ENCODE data around the gene RP9. TPM values are rescaled to one million over a fixed set of nuclear protein-coding genes. Genes with fewer than 3 reads are reported as not detected.

RP9 gene
- total RNA-seq, 1 donor from 2014 or later: 21.2 TPM

- Mint-ChIP-seq H3K4me1 (ENCODE audit: unreplicated experiment) (no peaks in the 10 kb centered on the region), H3K27me3 (peaks cover 21% of the 10 kb centered on the region), H3K27ac (no peak overlapping the region), H3K36me3 (no peaks in the 10 kb centered on the region), H3K4me3 (no peak overlapping the region), H3K9me3 (no peaks in the 10 kb centered on the region)
- DNase-seq (ENCODE audit: extremely low spot score, unreplicated experiment): no peak
- no peak for TF ChIP-seq CTCF (conservative IDR thresholded peaks at IDR 0.05)
Observed at GRCh38 chr7:33072471-33072870, 36.7 kb downstream of the RP9 start.

GRCh38 chr7:33070831-33071230 is 38.4 kb downstream of the RP9 start:
- Mint-ChIP-seq H3K36me3 (no peaks in the 10 kb centered on the region), H3K9me3 (peaks cover 8% of the 10 kb centered on the region), H3K27ac (no peak overlapping the region), H3K4me3 (no peak overlapping the region), H3K4me1 (ENCODE audit: unreplicated experiment) (no peaks in the 10 kb centered on the region), H3K27me3 (peaks cover 13% of the 10 kb centered on the region)
- no peak for DNase-seq (ENCODE audit: extremely low spot score, unreplicated experiment)
- TF ChIP-seq CTCF (conservative IDR thresholded peaks at IDR 0.05): no peak

GRCh38 chr7:33070277-33070676 is 38.9 kb downstream of the RP9 start:
- Mint-ChIP-seq H3K4me1 (ENCODE audit: unreplicated experiment) (no peaks in the 10 kb centered on the region), H3K9me3 (peaks cover 9% of the 10 kb centered on the region), H3K4me3 (no peak overlapping the region), H3K27ac (no peak overlapping the region), H3K27me3 (peaks cover 9% of the 10 kb centered on the region), H3K36me3 (no peaks in the 10 kb centered on the region)
- TF ChIP-seq CTCF (conservative IDR thresholded peaks at IDR 0.05): no peak
- DNase-seq (ENCODE audit: extremely low spot score, unreplicated experiment): no peak

GRCh38 chr7:33067921-33068320 is 41.3 kb downstream of the RP9 start:
- no peak for TF ChIP-seq CTCF (conservative IDR thresholded peaks at IDR 0.05)
- no peaks in the 10 kb centered on the region for H3K27me3 Mint-ChIP-seq
- no peak for DNase-seq (ENCODE audit: extremely low spot score, unreplicated experiment)
- H3K9me3 Mint-ChIP-seq: peaks cover 17% of the 10 kb centered on the region
- H3K27ac Mint-ChIP-seq: no peak overlapping the region
- H3K36me3 Mint-ChIP-seq: no peaks in the 10 kb centered on the region
- peaks cover 12% of the 10 kb centered on the region for H3K4me1 Mint-ChIP-seq (ENCODE audit: unreplicated experiment)
- no peak overlapping the region for H3K4me3 Mint-ChIP-seq

GRCh38 chr7:33066771-33067170 is 42.4 kb downstream of the RP9 start:
- no peaks in the 10 kb centered on the region for H3K27me3 Mint-ChIP-seq
- H3K36me3 Mint-ChIP-seq: no peaks in the 10 kb centered on the region
- TF ChIP-seq CTCF (conservative IDR thresholded peaks at IDR 0.05): no peak
- peaks cover 12% of the 10 kb centered on the region for H3K4me1 Mint-ChIP-seq (ENCODE audit: unreplicated experiment)
- H3K9me3 Mint-ChIP-seq: peaks cover 17% of the 10 kb centered on the region
- H3K27ac Mint-ChIP-seq: no peak overlapping the region
- DNase-seq (ENCODE audit: extremely low spot score, unreplicated experiment): no peak
- no peak overlapping the region for H3K4me3 Mint-ChIP-seq

GRCh38 chr7:33065981-33066380 is 43.2 kb downstream of the RP9 start:
- Mint-ChIP-seq H3K4me3 (peak overlapping the region; percentile 46), H3K27me3 (no peaks in the 10 kb centered on the region), H3K4me1 (ENCODE audit: unreplicated experiment) (peaks cover 12% of the 10 kb centered on the region), H3K27ac (no peak overlapping the region), H3K9me3 (peaks cover 17% of the 10 kb centered on the region), H3K36me3 (no peaks in the 10 kb centered on the region)
- no peak for TF ChIP-seq CTCF (conservative IDR thresholded peaks at IDR 0.05)
- DNase-seq (ENCODE audit: extremely low spot score, unreplicated experiment): no peak

Measured in type B pancreatic cell (in vitro differentiated cells).